Mucosa of descending colon (tissue), 3 donors: Measurements from ENCODE around the gene AP2A2. TPM values are rescaled to one million over a fixed set of nuclear protein-coding genes. Genes with fewer than 3 reads are reported as not detected.

Experiments
- ATAC-seq: fragments of 200-7000 bp; cut with Tn5 transposase; one replicate; pipeline ENCODE4 v1.9.1; 2020; ENCODE audit warnings: mild to moderate bottlenecking, moderate library complexity
- DNase-seq, 3 donors: peaks; one replicate each; pipeline ENCODE4 v3.0.0-alpha.2; 2020
- H3K36me3 ChIP-seq: fragments of 200-600 bp; one replicate; pipeline ENCODE4 v1.8.0; 2021; ENCODE audit warnings: low read depth, mild to moderate bottlenecking
- H3K4me1 ChIP-seq: fragments of 200-600 bp; one replicate; pipeline ENCODE4 v1.8.0; 2021; ENCODE audit warnings: low read depth, mild to moderate bottlenecking
- H3K4me3 ChIP-seq: fragments of 200-600 bp; one replicate; pipeline ENCODE4 v1.8.0; 2021; ENCODE audit warnings: mild to moderate bottlenecking
- H3K9me3 ChIP-seq: fragments of 200-600 bp; one replicate; pipeline ENCODE4 v1.8.0; 2021; ENCODE audit warnings: mild to moderate bottlenecking
- CTCF ChIP-seq: fragments of 200-600 bp; IDR thresholded peaks from one replicate; pipeline ENCODE4 v1.8.0; 2022; ENCODE audit warnings: antibody characterized with exemption, mild to moderate bottlenecking
- intact Hi-C, 2 donors: fragments of 100-400 bp; cut with DNase I in 1 of 2; cut with micrococcal nuclease in 1 of 2; formaldehyde crosslinking; loops; one replicate each; pipeline versions ENCODE4 v1.11.0 to v1.11.1; 2022; cut with DNase I, micrococcal nuclease
- total RNA-seq, 3 donors: library from RNA; stranded (reverse); fragmentation: NEBNext Ultra II Directional in 2 of 3; extraction: Animal tissue kit (Norgen Biotek cat#: 25700) in 2 of 3; gene quantifications; one replicate each; pipeline versions ENCODE4 v1.2.1 to v1.2.4, GENCODE V29; 2021 to 2023
- donor health status: DM: no; HTN: no; CAD: no; lungs with moderate emphysema.
- donor health status: DM: no; HTN: no; CAD: no.
- donor health status: DM: no; HTN: yes; CAD: no.

The AP2A2 gene
- total RNA-seq, 3 donors from 2014 or later: 68.8 to 105 (median 99.5) TPM

GRCh38 chr11:1018091-1018490, 92.4 kb downstream of the AP2A2 start:
- no peak for DNase-seq
- no peaks in the 10 kb centered on the region for H3K36me3 ChIP-seq
- intact Hi-C loops: no loop called here
- no peak for ATAC-seq
- no peaks in the 10 kb centered on the region for H3K4me1 ChIP-seq
- H3K4me3 ChIP-seq: no peak overlapping the region
- H3K9me3 ChIP-seq: no peaks in the 10 kb centered on the region
- TF ChIP-seq CTCF: no peak

GRCh38 chr11:1019321-1019910, 93.7 kb downstream of the AP2A2 start:
- intact Hi-C loops: no loop called here
- Histone ChIP-seq H3K9me3 (no peaks in the 10 kb centered on the region), H3K36me3 (no peaks in the 10 kb centered on the region), H3K4me3 (no peak overlapping the region), H3K4me1 (no peaks in the 10 kb centered on the region)
- DNase-seq: no peak
- no peak for TF ChIP-seq CTCF
- no peak for ATAC-seq

DNA sequence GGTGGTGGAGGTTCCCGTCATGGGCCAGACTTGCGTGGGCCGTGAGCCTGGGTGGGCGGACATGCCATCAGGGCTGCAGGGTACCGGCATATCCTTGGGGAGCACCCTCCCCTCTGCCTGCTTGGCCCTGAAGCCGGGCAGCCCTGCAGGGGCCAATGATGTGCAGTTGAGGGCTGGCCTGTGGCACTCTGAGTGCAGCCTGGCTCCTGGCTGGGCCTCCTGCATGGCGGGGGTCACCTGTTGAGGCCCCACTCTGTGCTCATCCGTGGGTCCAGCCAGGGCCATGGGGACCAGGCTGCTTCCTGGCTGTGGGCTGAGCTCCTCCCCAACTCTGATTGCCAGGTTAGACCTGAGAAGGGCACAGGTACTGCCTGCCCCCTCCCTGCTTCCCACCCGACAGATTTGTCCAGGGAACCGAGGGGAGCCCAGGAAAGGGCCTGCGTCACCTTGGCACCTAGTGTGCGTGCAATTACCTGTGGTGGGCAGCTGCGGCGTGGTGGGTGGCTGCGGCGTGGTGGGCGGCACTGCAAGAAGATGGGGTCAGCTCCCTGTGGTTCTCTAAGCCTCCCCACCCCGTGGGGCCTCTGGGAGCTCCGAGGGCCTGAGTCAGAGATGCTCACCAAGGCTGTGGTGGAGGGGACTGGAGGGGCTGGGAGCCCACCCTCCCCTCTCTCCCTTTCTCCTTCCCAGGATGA, 94.7 kb downstream of the AP2A2 start:
- TF ChIP-seq CTCF: no peak
- H3K4me1 ChIP-seq: no peaks in the 10 kb centered on the region
- H3K36me3 ChIP-seq: no peaks in the 10 kb centered on the region
- DNase-seq (no peak), ATAC-seq (no peak)
- intact Hi-C loops: no loop called here
- no peaks in the 10 kb centered on the region for H3K9me3 ChIP-seq
- no peak overlapping the region for H3K4me3 ChIP-seq

GRCh38 chr11:1022411-1022810, 96.7 kb downstream of the AP2A2 start:
- intact Hi-C loops: no loop called here
- H3K9me3 ChIP-seq: no peaks in the 10 kb centered on the region
- no peak for TF ChIP-seq CTCF
- no peak overlapping the region for H3K4me3 ChIP-seq
- H3K4me1 ChIP-seq: no peaks in the 10 kb centered on the region
- no peaks in the 10 kb centered on the region for H3K36me3 ChIP-seq
- ATAC-seq (no peak), DNase-seq (no peak)

GRCh38 chr11:1022908-1023810, 97.5 kb downstream of the AP2A2 start:
- no peaks in the 10 kb centered on the region for H3K9me3 ChIP-seq
- intact Hi-C loops: no loop called here

More at GRCh38 chr11:1022908-1023810, 97.5 kb downstream of the AP2A2 start:
- no peak for TF ChIP-seq CTCF
- H3K36me3 ChIP-seq: no peaks in the 10 kb centered on the region
- ATAC-seq (no peak), DNase-seq (no peak)
- no peak overlapping the region for H3K4me3 ChIP-seq
- no peaks in the 10 kb centered on the region for H3K4me1 ChIP-seq
